Bronchial epithelial cell (primary cell): ENCODE data around the gene GAS7. TPM values are rescaled to one million over a fixed set of nuclear protein-coding genes. Genes with fewer than 3 reads are reported as not detected.
A peak's percentile ranks its signal among the peaks of the same experiment; 100 is the strongest.

Source experiments
- DNase-seq: peaks from one replicate; pipeline ENCODE4 v3.0.0-alpha.2; 2010; ENCODE audit warnings: low read depth
- FAIRE-seq: peaks from 2 replicates; lab custom pipeline; 2011; peaks lifted over from hg19 to GRCh38; lab: Jason Lieb, UNC
- H3K27me3 ChIP-seq: 2 replicates; pipeline ENCODE4 v1.5.1; 2011; ENCODE audit warnings: low read length; ENCODE audit not compliant: control insufficient read depth, insufficient read depth
- H3K36me3 ChIP-seq: 2 replicates; pipeline ENCODE4 v1.5.1; 2011; ENCODE audit warnings: low read length; ENCODE audit not compliant: control insufficient read depth, insufficient read depth
- H3K4me3 ChIP-seq: 2 replicates; pipeline ENCODE4 v1.5.1; 2011; ENCODE audit warnings: mild to moderate bottlenecking, low read depth, low read length, control low read depth
- total RNA-seq: library from RNA; depleted of rRNA; stranded (reverse); fragments of >200 nt; gene quantifications from 2 replicates; pipeline ENCODE4 v1.2.1, GENCODE V29; 2014
- TF ChIP-seq, protein P1 (sequence below): IDR thresholded peaks from 2 replicates; pipeline ENCODE4 v1.5.1; 2011; ENCODE audit warnings: mild to moderate bottlenecking, moderate library complexity, low read length, control low read depth, inconsistent platforms; ENCODE audit not compliant: insufficient read depth, severe bottlenecking

Gene GAS7
- total RNA-seq, 1 donor from 2014 or later, result 1.1 TPM

GRCh38 chr17:10197721-10198508 lies 491 bp downstream of the GAS7 start:
- TF ChIP-seq, protein P1, sequence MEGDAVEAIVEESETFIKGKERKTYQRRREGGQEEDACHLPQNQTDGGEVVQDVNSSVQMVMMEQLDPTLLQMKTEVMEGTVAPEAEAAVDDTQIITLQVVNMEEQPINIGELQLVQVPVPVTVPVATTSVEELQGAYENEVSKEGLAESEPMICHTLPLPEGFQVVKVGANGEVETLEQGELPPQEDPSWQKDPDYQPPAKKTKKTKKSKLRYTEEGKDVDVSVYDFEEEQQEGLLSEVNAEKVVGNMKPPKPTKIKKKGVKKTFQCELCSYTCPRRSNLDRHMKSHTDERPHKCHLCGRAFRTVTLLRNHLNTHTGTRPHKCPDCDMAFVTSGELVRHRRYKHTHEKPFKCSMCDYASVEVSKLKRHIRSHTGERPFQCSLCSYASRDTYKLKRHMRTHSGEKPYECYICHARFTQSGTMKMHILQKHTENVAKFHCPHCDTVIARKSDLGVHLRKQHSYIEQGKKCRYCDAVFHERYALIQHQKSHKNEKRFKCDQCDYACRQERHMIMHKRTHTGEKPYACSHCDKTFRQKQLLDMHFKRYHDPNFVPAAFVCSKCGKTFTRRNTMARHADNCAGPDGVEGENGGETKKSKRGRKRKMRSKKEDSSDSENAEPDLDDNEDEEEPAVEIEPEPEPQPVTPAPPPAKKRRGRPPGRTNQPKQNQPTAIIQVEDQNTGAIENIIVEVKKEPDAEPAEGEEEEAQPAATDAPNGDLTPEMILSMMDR, result no peak
- DNase-seq (no peak), FAIRE-seq (no peak)
- H3K36me3 ChIP-seq, result no peaks in the 10 kb centered on the region
- no peaks in the 10 kb centered on the region for H3K27me3 ChIP-seq
- no peak overlapping the region for H3K4me3 ChIP-seq

DNA sequence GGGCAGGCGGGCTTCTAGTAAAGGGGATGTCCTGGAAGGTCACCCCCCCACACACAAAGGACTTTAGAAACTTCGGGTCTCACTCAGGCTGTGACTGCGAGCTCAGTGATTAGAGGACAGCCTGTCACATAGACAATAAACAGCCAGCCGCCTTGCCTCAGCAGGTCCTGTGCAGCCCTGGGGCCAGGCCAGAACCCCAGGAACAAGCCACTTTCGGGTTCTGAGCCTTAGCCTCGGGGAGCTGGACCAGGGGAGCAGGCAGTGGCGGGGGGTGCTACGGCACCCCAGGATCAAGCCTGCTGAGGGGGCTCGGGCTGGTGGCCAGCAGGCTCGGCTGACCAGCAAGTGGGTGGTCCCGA lies 1.1 kb downstream of the GAS7 start:
- TF ChIP-seq, protein P1, result no peak
- no peaks in the 10 kb centered on the region for H3K27me3 ChIP-seq
- FAIRE-seq (no peak), DNase-seq (no peak)
- no peak overlapping the region for H3K4me3 ChIP-seq
- H3K36me3 ChIP-seq, result no peaks in the 10 kb centered on the region

DNA sequence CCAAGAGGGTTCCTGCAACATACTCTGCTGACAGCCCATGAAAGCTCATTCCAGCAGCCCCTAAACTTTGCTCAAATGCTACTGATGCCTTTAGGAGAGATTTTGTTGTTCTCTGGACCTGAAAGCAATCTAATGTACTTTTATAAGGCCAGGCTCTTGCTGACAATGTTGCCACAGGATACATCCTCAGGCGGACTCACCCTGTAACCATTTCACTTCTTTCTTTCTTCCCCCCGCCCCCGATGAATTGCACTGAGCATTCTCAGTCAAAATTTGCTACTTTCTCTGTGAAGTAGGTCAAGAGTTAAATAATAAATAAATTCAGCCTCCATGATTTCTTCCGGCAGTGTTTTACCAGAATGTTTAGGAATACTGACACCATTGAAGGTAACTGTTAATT lies 1.5 kb downstream of the GAS7 start:
- TF ChIP-seq, protein P1, result no peak
- FAIRE-seq (no peak), DNase-seq (no peak)
- H3K36me3 ChIP-seq, result no peaks in the 10 kb centered on the region
- no peak overlapping the region for H3K4me3 ChIP-seq
- no peaks in the 10 kb centered on the region for H3K27me3 ChIP-seq

DNA sequence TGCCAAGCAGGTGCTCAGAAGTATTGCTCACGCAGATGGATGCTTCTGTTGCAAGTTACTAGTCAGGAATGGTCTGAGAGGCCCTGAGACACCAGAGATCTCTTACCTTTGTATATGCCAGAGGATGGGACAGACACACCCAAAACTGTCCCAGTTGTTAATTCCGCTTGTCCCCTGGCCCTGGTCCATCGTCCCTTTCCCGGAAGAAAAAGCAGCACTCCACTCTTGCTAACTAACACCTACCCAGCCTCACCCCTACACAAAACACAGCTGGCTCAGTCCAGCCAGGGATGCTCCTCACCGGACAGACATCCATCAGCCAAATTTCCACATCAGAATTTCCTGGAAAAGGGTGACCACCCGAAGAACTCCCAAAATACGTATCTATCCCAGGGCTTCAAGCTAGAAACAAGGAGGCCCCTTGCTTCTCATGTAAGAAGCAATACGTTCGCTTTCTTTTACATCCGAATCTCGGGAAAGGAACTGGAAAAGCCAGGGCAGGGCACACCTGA lies 2.0 kb downstream of the GAS7 start:
- Histone ChIP-seq H3K36me3 (no peaks in the 10 kb centered on the region), H3K27me3 (no peaks in the 10 kb centered on the region), H3K4me3 (no peak overlapping the region)
- FAIRE-seq, result peak; percentile 7
- DNase-seq, result no peak
- TF ChIP-seq, protein P1, result no peak

DNA sequence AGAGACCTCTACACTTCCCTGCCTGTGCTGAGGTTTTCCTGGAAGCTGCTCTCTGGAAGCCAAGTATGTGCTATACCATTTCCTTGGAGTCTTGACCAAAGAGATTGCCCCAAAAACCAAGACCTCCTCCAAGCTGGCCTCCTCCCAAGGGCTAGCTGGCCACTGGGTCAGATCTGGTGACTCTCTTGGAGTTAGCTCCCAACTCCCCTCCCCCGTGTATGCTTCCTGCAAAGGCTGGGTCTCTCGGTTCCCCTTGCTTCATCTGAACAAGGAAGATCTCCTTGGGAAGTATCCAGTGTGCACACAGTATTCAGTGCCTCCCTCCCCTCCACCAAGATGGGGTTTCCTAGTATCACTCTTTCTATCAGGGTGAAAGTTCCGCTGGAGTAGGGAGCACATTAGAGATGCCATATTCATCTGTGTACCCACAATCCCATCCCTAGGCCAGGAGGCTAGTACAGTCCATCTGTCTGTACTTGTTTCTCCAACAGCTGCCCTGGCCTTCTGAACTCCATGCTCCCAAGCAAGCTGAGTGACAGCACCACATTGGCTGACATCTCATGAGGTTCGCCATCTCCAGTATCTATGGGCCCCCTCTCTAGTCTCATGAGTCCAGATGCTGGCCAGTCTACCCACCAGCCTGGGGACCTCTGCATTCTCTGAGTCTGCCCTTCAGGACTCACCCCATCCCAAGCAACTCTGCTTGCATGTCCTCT lies 3.2 kb downstream of the GAS7 start:
- H3K36me3 ChIP-seq, result no peaks in the 10 kb centered on the region
- no peaks in the 10 kb centered on the region for H3K27me3 ChIP-seq
- DNase-seq (no peak), FAIRE-seq (peak; percentile 64)
- H3K4me3 ChIP-seq, result no peak overlapping the region
- TF ChIP-seq, protein P1, result no peak
